ENCODE measurements around the gene CYB5RL.
"Not testable (repeated sequence)": the region's sequence is repeated elsewhere in the genome, so short reads cannot be mapped to it uniquely, and the experiment has no call there.

CYB5RL gene

DNA sequence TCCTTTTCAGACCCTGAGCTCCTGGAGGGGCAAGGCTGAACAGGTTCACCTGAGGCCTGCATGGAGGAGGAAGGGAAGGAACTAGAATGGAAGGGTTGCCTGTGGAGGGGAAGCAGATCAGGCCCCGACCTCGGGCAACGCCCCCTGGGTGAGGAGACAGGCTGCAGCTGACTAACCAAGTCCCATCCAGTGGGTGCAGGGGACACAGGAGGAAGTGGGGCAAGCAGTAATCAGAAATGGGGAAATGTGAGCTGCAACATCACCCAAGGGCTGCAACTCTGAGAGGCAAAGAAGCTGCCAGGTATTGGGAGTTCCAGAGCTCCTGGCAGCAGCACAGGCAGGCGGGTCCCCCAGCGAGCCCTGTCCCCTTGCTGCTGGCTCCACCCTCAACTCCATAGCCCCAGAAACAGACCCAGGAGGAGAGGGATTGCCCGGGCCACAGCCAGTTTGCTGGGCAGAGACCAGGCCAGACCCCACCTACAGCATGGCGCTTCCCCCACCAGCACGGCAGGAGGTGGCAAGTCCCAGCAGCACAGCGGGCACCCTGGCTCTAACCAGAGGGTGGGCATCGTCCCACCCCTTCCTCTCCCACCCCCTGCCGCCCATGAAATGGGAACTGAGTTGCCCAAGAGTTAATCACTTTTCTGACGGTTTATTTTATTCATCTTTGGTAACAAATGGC lies 38.7 kb upstream of the CYB5RL start:
- Histone ChIP-seq H3K36me3 (ENCODE audit: control insufficient read depth, insufficient read depth, low read length) (peaks cover 34% of the 10 kb centered on the region), H3K4me3 (ENCODE audit: low read depth, low read length) (no peak overlapping the region), H3K9ac (ENCODE audit: low read depth, low read length) (no peak overlapping the region), H3K27me3 (ENCODE audit: control insufficient read depth, insufficient read depth, low read length) (no peaks in the 10 kb centered on the region), H3K4me1 (ENCODE audit: control insufficient read depth, insufficient read depth, low read length) (no peaks in the 10 kb centered on the region), H3K9me3 (ENCODE audit: control insufficient read depth, insufficient read depth, low read length) (no peaks in the 10 kb centered on the region)

- Histone ChIP-seq H3K36me3 (ENCODE audit: control insufficient read depth, insufficient read depth, low read length) (peaks cover 34% of the 10 kb centered on the region), H3K4me1 (ENCODE audit: control insufficient read depth, insufficient read depth, low read length) (no peaks in the 10 kb centered on the region), H3K9ac (ENCODE audit: low read depth, low read length) (no peak overlapping the region)
Measured at GRCh38 chr1:54237586-54237985, 37.8 kb upstream of the CYB5RL start.

GRCh38 chr1:54234284-54234683 lies 34.5 kb upstream of the CYB5RL start:
- Histone ChIP-seq H3K4me1 (ENCODE audit: control insufficient read depth, insufficient read depth, low read length) (no peaks in the 10 kb centered on the region), H3K9me3 (ENCODE audit: control insufficient read depth, insufficient read depth, low read length) (no peaks in the 10 kb centered on the region), H3K4me3 (ENCODE audit: low read depth, low read length) (no peak overlapping the region), H3K36me3 (ENCODE audit: control insufficient read depth, insufficient read depth, low read length) (peaks cover 24% of the 10 kb centered on the region), H3K9ac (ENCODE audit: low read depth, low read length) (no peak overlapping the region), H3K27me3 (ENCODE audit: control insufficient read depth, insufficient read depth, low read length) (no peaks in the 10 kb centered on the region)

More at GRCh38 chr1:54237586-54237985, 37.8 kb upstream of the CYB5RL start:
- H3K4me3 ChIP-seq (ENCODE audit: low read depth, low read length), result no peak overlapping the region
- no peaks in the 10 kb centered on the region for H3K9me3 ChIP-seq (ENCODE audit: control insufficient read depth, insufficient read depth, low read length)
- H3K27me3 ChIP-seq (ENCODE audit: control insufficient read depth, insufficient read depth, low read length), result no peaks in the 10 kb centered on the region

DNA sequence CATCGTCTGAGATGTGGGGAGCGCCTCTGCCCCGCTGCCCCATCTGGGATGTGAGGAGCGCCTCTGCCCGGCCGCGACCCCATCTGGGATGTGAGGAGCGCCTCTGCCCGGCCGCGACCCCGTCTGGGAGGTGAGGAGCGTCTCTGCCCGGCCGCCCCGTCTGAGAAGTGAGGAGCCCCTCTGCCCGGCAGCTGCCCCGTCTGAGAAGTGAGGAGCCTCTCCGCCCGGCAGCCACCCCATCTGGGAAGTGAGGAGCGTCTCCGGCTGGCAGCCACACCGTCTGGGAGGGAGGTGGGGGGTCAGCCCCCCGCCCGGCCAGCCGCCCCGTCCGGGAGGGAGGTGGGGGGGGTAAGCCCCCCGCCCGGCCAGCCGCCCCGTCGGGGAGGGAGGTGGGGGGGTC lies 33.4 kb upstream of the CYB5RL start:
- not testable (repeated sequence) for H3K27me3 ChIP-seq (ENCODE audit: control insufficient read depth, insufficient read depth, low read length); H3K4me1 ChIP-seq (ENCODE audit: control insufficient read depth, insufficient read depth, low read length); H3K4me3 ChIP-seq (ENCODE audit: low read depth, low read length); H3K9me3 ChIP-seq (ENCODE audit: control insufficient read depth, insufficient read depth, low read length); H3K9ac ChIP-seq (ENCODE audit: low read depth, low read length)
- H3K36me3 ChIP-seq (ENCODE audit: control insufficient read depth, insufficient read depth, low read length), result peaks cover 19% of the 10 kb centered on the region

DNA sequence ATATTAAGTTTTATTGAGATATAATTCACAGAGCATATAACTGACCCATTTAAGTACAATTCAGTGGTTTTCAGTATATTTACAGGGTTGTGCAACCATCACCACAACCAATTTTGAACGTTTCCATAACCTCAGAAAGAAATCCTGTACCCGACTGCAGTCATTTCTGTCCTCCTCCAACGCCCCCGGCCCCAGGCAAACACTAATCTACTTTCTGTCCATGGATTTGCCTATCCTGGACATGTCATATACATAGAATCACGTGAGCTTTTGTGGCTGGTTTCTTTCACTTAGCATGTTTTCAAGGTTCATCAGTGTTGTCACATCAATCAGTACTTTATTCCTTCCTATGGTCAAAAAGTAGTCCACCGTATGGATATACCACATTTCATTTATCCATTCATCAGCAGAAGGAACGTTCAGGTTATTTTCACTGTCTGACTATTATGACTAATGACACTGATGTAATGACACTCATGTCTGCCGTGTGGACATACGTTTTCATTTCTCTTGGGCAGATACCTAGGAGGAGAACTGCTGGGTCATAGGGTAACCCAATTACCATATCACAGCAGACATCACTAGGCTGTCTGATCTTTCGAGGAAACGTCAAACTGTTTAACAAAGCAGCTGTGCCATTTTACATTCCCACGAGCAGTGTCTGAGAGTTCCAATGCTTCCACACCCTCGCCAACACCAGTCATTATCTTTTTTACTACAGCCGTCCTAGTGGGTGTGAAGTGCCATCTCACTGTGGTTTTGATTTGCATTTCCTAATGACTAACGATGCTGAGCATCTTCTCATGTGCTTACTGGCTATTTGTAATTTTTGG lies 30.9 kb upstream of the CYB5RL start:
- no peaks in the 10 kb centered on the region for H3K9me3 ChIP-seq (ENCODE audit: control insufficient read depth, insufficient read depth, low read length)
- H3K36me3 ChIP-seq (ENCODE audit: control insufficient read depth, insufficient read depth, low read length), result peaks cover 14% of the 10 kb centered on the region
- H3K4me3 ChIP-seq (ENCODE audit: low read depth, low read length), result no peak overlapping the region
- no peak overlapping the region for H3K9ac ChIP-seq (ENCODE audit: low read depth, low read length)
- no peaks in the 10 kb centered on the region for H3K4me1 ChIP-seq (ENCODE audit: control insufficient read depth, insufficient read depth, low read length)
- H3K27me3 ChIP-seq (ENCODE audit: control insufficient read depth, insufficient read depth, low read length), result no peaks in the 10 kb centered on the region

GRCh38 chr1:54229281-54229891 lies 29.6 kb upstream of the CYB5RL start:
- Histone ChIP-seq H3K4me3 (ENCODE audit: low read depth, low read length) (no peak overlapping the region), H3K27me3 (ENCODE audit: control insufficient read depth, insufficient read depth, low read length) (no peaks in the 10 kb centered on the region), H3K9me3 (ENCODE audit: control insufficient read depth, insufficient read depth, low read length) (no peaks in the 10 kb centered on the region), H3K9ac (ENCODE audit: low read depth, low read length) (no peak overlapping the region), H3K4me1 (ENCODE audit: control insufficient read depth, insufficient read depth, low read length) (no peaks in the 10 kb centered on the region), H3K36me3 (ENCODE audit: control insufficient read depth, insufficient read depth, low read length) (peaks cover 12% of the 10 kb centered on the region)

DNA sequence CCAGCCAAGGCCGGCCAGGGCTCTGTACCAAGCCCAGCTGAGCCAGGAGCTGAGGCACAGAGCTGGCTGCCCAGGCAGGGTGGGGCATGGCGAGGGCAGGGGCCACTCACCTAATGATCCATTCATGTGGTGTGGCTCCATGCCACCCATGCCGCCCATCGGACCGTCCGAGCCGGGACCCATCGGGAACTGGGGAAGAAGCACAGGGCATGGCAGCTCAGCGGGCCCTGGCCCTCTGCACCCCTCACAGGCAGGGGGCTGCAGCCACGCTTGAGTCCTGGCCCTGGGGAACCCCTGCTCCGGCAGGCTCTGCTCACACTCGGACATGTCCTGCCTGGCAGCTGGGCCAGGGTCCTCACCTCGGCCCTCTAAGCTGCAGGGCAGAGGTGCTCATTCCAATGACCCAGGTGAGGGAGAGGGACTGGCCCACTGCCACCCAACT lies 28.8 kb upstream of the CYB5RL start:
- peaks cover 12% of the 10 kb centered on the region for H3K36me3 ChIP-seq (ENCODE audit: control insufficient read depth, insufficient read depth, low read length)
- H3K27me3 ChIP-seq (ENCODE audit: control insufficient read depth, insufficient read depth, low read length), result no peaks in the 10 kb centered on the region
- H3K9ac ChIP-seq (ENCODE audit: low read depth, low read length), result no peak overlapping the region
- no peaks in the 10 kb centered on the region for H3K4me1 ChIP-seq (ENCODE audit: control insufficient read depth, insufficient read depth, low read length)
- H3K4me3 ChIP-seq (ENCODE audit: low read depth, low read length), result no peak overlapping the region
- no peaks in the 10 kb centered on the region for H3K9me3 ChIP-seq (ENCODE audit: control insufficient read depth, insufficient read depth, low read length)

GRCh38 chr1:54227891-54228310 lies 28.1 kb upstream of the CYB5RL start:
- peaks cover 12% of the 10 kb centered on the region for H3K36me3 ChIP-seq (ENCODE audit: control insufficient read depth, insufficient read depth, low read length)
- H3K4me3 ChIP-seq (ENCODE audit: low read depth, low read length), result no peak overlapping the region
- H3K4me1 ChIP-seq (ENCODE audit: control insufficient read depth, insufficient read depth, low read length), result no peaks in the 10 kb centered on the region
- H3K27me3 ChIP-seq (ENCODE audit: control insufficient read depth, insufficient read depth, low read length), result no peaks in the 10 kb centered on the region
- no peak overlapping the region for H3K9ac ChIP-seq (ENCODE audit: low read depth, low read length)
- no peaks in the 10 kb centered on the region for H3K9me3 ChIP-seq (ENCODE audit: control insufficient read depth, insufficient read depth, low read length)

- H3K9me3 ChIP-seq (ENCODE audit: control insufficient read depth, insufficient read depth, low read length), result no peaks in the 10 kb centered on the region
- H3K4me1 ChIP-seq (ENCODE audit: control insufficient read depth, insufficient read depth, low read length), result peaks cover 3% of the 10 kb centered on the region
- H3K4me3 ChIP-seq (ENCODE audit: low read depth, low read length), result no peak overlapping the region
- peaks cover 12% of the 10 kb centered on the region for H3K36me3 ChIP-seq (ENCODE audit: control insufficient read depth, insufficient read depth, low read length)
- no peak overlapping the region for H3K9ac ChIP-seq (ENCODE audit: low read depth, low read length)
- no peaks in the 10 kb centered on the region for H3K27me3 ChIP-seq (ENCODE audit: control insufficient read depth, insufficient read depth, low read length)
Measured at GRCh38 chr1:54227091-54227602, 27.3 kb upstream of the CYB5RL start.

DNA sequence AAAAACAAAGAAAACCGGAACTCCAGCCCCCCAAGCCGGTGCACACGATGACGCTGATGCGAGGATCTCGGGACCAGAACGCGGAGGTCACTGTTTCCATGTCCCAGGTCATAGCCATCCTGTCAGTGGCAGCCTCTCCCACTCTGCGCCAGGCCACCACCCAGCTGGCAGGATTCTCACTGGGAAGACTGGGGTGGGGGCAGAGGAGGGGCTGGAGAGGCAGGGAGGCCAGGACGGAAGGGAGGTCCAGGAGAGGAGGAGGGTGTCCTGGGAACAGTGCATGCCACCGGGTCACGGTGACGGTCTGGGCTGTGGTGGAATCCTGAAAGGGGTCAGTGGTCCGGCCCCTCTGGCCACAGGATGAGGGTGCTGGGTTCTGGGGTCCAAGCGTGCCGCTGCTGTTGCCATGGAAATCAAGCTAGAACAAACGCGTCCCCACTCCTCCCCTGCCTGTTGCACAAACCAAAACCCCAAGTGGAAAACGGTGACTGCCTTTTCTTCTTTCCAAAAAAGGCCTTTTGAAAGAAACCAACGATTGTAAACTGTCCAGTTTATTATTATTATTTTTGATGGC lies 26.2 kb upstream of the CYB5RL start:
- Histone ChIP-seq H3K4me3 (ENCODE audit: low read depth, low read length) (no peak overlapping the region), H3K4me1 (ENCODE audit: control insufficient read depth, insufficient read depth, low read length) (peaks cover 5% of the 10 kb centered on the region), H3K9ac (ENCODE audit: low read depth, low read length) (no peak overlapping the region), H3K36me3 (ENCODE audit: control insufficient read depth, insufficient read depth, low read length) (peaks cover 12% of the 10 kb centered on the region), H3K9me3 (ENCODE audit: control insufficient read depth, insufficient read depth, low read length) (no peaks in the 10 kb centered on the region), H3K27me3 (ENCODE audit: control insufficient read depth, insufficient read depth, low read length) (no peaks in the 10 kb centered on the region)

DNA sequence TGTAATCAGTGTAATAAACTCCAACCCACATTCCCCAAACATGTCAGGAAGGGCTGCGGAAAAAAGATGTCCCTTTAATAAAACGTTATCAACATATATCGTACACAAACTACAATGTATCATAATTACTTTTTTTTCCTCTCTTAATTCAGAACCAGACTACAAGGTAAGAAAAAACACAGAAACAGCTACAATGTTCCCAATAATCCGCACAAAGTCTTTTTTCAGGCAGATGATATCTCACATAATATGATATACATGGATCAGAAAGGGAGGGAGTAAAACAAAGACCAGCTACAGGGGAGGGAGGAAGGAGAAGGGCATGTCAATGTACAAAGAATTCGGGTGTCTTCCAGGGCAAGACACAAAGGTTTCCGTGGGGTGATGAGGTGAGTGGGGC lies 25.5 kb upstream of the CYB5RL start:
- H3K36me3 ChIP-seq (ENCODE audit: control insufficient read depth, insufficient read depth, low read length), result peaks cover 12% of the 10 kb centered on the region
- H3K4me3 ChIP-seq (ENCODE audit: low read depth, low read length), result no peak overlapping the region
- no peak overlapping the region for H3K9ac ChIP-seq (ENCODE audit: low read depth, low read length)
- H3K9me3 ChIP-seq (ENCODE audit: control insufficient read depth, insufficient read depth, low read length), result no peaks in the 10 kb centered on the region
- no peaks in the 10 kb centered on the region for H3K27me3 ChIP-seq (ENCODE audit: control insufficient read depth, insufficient read depth, low read length)
- H3K4me1 ChIP-seq (ENCODE audit: control insufficient read depth, insufficient read depth, low read length), result peaks cover 5% of the 10 kb centered on the region

Measured in iPS-15b (cell line).